ENCODE results near the gene PTCD3.

PTCD3 gene

DNA sequence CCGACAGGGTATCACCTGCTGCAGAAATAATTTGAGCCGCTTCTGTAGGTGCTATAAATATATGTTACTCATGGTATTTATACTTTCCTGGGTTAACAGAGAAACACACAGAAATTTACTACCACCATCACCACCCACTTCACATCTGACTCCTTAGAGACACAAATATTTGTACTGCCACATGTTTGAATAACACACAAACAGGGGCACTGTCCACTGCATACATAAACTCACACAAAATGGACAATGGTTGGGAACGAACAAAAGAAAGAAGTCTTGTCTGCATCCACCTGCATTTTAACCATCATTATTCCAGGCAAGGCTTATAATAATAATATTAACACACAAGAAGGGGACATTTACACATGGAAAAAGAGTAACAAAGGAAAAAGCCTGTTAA, 65.3 kb downstream of the PTCD3 start:
- no peak overlapping the region for H3K27ac ChIP-seq (ENCODE audit: low read depth, low read length)
- H3K4me1 ChIP-seq (ENCODE audit: control insufficient read depth in 1 of 2, insufficient read depth in 2 of 2, low read length in 2 of 2), result peaks cover 0 to 4% of the 10 kb centered on the region in 2 donors
- no peaks in the 10 kb centered on the region for H3K9me3 ChIP-seq (ENCODE audit: control insufficient read depth in 1 of 2, low read length in 2 of 2)
- no peaks in the 10 kb centered on the region for H3K27me3 ChIP-seq (ENCODE audit: control insufficient read depth in 1 of 2, insufficient read depth in 2 of 2, low read length in 2 of 2)
- no peak overlapping the region for H3K9ac ChIP-seq (ENCODE audit: low read depth in 1 of 2, low read length in 2 of 2)
- H3K4me3 ChIP-seq (ENCODE audit: low read depth in 1 of 2, low read length in 2 of 2), result no peak overlapping the region
- peaks cover 26 to 59% of the 10 kb centered on the region in 2 donors for H3K36me3 ChIP-seq (ENCODE audit: control insufficient read depth in 1 of 2, insufficient read depth in 2 of 2, low read length in 2 of 2)

DNA sequence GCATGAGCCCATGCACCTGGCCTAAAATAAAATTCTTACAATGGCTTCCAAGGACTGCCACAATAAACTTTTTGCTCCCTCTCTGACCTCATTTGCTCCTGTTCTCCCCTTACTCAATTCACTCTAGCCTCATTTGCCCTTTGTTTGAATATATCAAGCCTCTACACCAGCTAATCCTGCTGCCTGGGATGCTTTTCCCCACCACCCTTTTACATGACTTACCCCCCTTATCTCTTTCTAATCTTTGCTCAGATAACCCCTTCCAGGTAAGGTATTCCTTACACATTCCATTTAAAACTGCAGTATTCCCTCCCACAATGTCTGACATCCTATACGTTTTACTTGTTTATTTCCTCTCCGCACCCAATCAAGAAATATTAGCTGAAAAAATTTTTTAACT, 66.6 kb downstream of the PTCD3 start:
- no peak overlapping the region for H3K4me3 ChIP-seq (ENCODE audit: low read depth in 1 of 2, low read length in 2 of 2)
- no peaks in the 10 kb centered on the region for H3K27me3 ChIP-seq (ENCODE audit: control insufficient read depth in 1 of 2, insufficient read depth in 2 of 2, low read length in 2 of 2)
- no peaks in the 10 kb centered on the region for H3K9me3 ChIP-seq (ENCODE audit: control insufficient read depth in 1 of 2, low read length in 2 of 2)
- H3K4me1 ChIP-seq (ENCODE audit: control insufficient read depth in 1 of 2, insufficient read depth in 2 of 2, low read length in 2 of 2), result peaks cover 0 to 4% of the 10 kb centered on the region in 2 donors
- H3K27ac ChIP-seq (ENCODE audit: low read depth, low read length), result no peak overlapping the region
- no peak overlapping the region for H3K9ac ChIP-seq (ENCODE audit: low read depth in 1 of 2, low read length in 2 of 2)
- H3K36me3 ChIP-seq (ENCODE audit: control insufficient read depth in 1 of 2, insufficient read depth in 2 of 2, low read length in 2 of 2), result peaks cover 28 to 63% of the 10 kb centered on the region in 2 donors

DNA sequence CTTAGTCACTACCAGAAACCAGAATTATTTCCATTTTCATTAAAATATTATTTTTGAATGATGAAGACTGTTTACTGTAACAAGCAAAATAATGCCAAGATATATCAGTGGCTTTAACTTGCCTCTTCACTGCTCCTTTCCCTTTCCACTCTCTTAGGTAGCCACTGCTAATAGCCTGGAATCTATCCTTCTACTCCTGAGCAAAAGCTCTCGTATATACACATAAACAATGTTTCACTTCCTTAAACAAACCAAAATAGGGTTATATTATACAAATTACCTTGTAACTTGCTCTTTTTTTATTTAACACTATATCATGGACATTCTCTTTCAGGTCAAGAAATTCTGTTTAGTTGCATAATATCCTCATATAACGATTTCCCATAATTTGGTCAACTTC, 68.4 kb downstream of the PTCD3 start:
- H3K27ac ChIP-seq (ENCODE audit: low read depth, low read length), result no peak overlapping the region
- H3K9ac ChIP-seq (ENCODE audit: low read depth in 1 of 2, low read length in 2 of 2), result no peak overlapping the region
- peaks cover 22 to 63% of the 10 kb centered on the region in 2 donors for H3K36me3 ChIP-seq (ENCODE audit: control insufficient read depth in 1 of 2, insufficient read depth in 2 of 2, low read length in 2 of 2)
- peaks cover 0 to 4% of the 10 kb centered on the region in 2 donors for H3K4me1 ChIP-seq (ENCODE audit: control insufficient read depth in 1 of 2, insufficient read depth in 2 of 2, low read length in 2 of 2)
- no peak overlapping the region for H3K4me3 ChIP-seq (ENCODE audit: low read depth in 1 of 2, low read length in 2 of 2)
- no peaks in the 10 kb centered on the region for H3K9me3 ChIP-seq (ENCODE audit: control insufficient read depth in 1 of 2, low read length in 2 of 2)
- H3K27me3 ChIP-seq (ENCODE audit: control insufficient read depth in 1 of 2, insufficient read depth in 2 of 2, low read length in 2 of 2), result no peaks in the 10 kb centered on the region

DNA sequence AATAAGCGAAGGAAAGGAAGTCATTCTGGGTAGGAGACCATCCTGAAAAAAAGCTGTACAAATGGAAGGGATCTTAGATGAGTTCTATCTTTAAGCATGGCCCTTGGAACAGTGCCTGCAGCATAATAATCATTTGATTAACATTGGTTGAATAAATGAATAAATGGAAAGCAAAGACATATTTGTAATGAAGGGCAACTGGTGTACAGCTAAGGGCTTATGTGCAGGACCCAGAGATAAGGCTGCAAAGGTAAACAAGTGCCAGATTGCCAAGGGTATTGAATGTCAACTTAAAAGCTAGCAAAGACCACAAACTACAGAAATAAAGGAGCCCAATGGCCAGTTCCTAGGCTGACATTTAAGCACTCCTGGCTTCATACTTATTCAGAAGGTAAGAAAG, 69.8 kb downstream of the PTCD3 start:
- no peaks in the 10 kb centered on the region for H3K9me3 ChIP-seq (ENCODE audit: control insufficient read depth in 1 of 2, low read length in 2 of 2)
- no peak overlapping the region for H3K27ac ChIP-seq (ENCODE audit: low read depth, low read length)
- no peaks in the 10 kb centered on the region for H3K27me3 ChIP-seq (ENCODE audit: control insufficient read depth in 1 of 2, insufficient read depth in 2 of 2, low read length in 2 of 2)
- peaks cover 16 to 62% of the 10 kb centered on the region in 2 donors for H3K36me3 ChIP-seq (ENCODE audit: control insufficient read depth in 1 of 2, insufficient read depth in 2 of 2, low read length in 2 of 2)
- no peak overlapping the region for H3K4me3 ChIP-seq (ENCODE audit: low read depth in 1 of 2, low read length in 2 of 2)
- peaks cover 0 to 4% of the 10 kb centered on the region in 2 donors for H3K4me1 ChIP-seq (ENCODE audit: control insufficient read depth in 1 of 2, insufficient read depth in 2 of 2, low read length in 2 of 2)
- no peak overlapping the region for H3K9ac ChIP-seq (ENCODE audit: low read depth in 1 of 2, low read length in 2 of 2)

DNA sequence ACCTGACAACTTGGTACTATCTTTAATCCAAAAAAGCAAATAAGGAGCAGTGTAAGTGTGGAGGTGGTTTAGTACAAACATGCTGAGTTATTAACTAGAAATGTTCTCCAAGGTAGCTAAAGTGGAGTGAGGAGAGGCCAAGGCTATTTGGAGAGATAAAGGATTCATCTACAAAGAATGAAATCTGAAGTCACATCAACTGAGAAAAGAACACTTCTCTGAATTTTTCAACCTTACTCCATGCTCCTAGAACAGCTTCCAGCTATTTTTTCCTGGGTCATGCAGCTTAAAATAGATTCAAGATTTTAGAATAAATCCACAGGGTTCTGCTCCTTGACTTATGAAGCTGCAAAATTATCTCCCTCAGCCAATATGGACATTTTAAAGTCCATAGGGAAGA, 70.6 kb downstream of the PTCD3 start:
- H3K9ac ChIP-seq (ENCODE audit: low read depth in 1 of 2, low read length in 2 of 2), result no peak overlapping the region
- no peak overlapping the region for H3K27ac ChIP-seq (ENCODE audit: low read depth, low read length)
- no peaks in the 10 kb centered on the region for H3K27me3 ChIP-seq (ENCODE audit: control insufficient read depth in 1 of 2, insufficient read depth in 2 of 2, low read length in 2 of 2)
- peaks cover 11 to 58% of the 10 kb centered on the region in 2 donors for H3K36me3 ChIP-seq (ENCODE audit: control insufficient read depth in 1 of 2, insufficient read depth in 2 of 2, low read length in 2 of 2)
- no peak overlapping the region for H3K4me3 ChIP-seq (ENCODE audit: low read depth in 1 of 2, low read length in 2 of 2)
- no peaks in the 10 kb centered on the region for H3K9me3 ChIP-seq (ENCODE audit: control insufficient read depth in 1 of 2, low read length in 2 of 2)
- H3K4me1 ChIP-seq (ENCODE audit: control insufficient read depth in 1 of 2, insufficient read depth in 2 of 2, low read length in 2 of 2), result peaks cover 0 to 4% of the 10 kb centered on the region in 2 donors

DNA sequence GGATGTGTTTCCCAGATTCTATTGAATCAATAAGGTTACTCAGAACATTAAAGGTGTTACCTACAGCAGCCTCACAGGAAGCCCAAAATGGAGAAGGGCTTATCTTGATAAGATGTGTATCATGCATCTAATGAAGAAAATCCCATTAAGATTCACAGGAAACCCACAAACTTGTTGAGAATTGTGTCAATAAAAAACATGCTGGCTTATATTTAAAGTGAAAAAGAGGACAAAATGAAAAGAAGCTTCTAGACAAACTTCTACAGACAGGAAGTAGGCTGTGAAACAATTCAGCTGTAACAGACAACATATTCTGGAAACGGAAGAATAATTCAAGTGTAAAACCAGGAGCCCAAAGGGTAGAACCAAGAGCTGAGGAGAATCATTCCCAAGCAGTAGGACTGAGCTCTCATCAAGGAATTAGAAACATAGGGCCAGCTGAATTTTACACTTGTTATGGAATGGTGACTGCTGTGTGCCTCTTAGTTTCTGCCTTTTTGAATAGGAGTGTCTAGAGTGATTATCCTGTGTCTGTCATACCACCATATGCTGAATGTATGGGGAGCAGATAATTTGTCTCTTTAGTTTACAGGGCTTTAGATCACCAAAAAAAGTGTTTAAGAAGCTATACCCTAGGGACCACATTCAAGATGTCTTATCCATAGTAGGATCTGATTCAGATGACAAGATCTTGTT, 79.6 kb downstream of the PTCD3 start:
- no peaks in the 10 kb centered on the region for H3K27me3 ChIP-seq (ENCODE audit: control insufficient read depth in 1 of 2, insufficient read depth in 2 of 2, low read length in 2 of 2)
- H3K27ac ChIP-seq (ENCODE audit: low read depth, low read length), result no peak overlapping the region

DNA sequence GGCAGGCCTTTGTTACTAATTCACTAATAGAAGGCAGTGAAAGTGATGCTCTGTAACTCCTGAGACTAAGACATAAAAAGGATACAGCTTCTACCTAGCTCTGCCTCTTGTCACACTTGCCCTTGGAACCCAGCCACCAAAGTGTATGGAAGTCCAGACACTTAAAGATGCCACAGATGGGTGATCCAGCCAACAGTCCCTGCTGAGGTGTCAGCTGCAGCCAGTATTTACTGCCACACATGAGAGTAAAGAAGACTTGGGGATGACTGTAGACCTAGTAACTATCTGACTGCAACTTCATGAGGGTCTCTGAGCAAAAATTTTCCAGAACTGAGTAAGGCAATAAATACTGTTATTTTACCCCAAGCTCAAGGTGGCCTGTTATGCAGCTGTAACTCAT, 80.4 kb downstream of the PTCD3 start:
- peaks cover 0 to 8% of the 10 kb centered on the region in 2 donors for H3K36me3 ChIP-seq (ENCODE audit: control insufficient read depth in 1 of 2, insufficient read depth in 2 of 2, low read length in 2 of 2)
- H3K27me3 ChIP-seq (ENCODE audit: control insufficient read depth in 1 of 2, insufficient read depth in 2 of 2, low read length in 2 of 2), result no peaks in the 10 kb centered on the region
- peaks cover 12 to 15% of the 10 kb centered on the region in 2 donors for H3K4me1 ChIP-seq (ENCODE audit: control insufficient read depth in 1 of 2, insufficient read depth in 2 of 2, low read length in 2 of 2)
- no peaks in the 10 kb centered on the region for H3K9me3 ChIP-seq (ENCODE audit: control insufficient read depth in 1 of 2, low read length in 2 of 2)
- no peak overlapping the region for H3K27ac ChIP-seq (ENCODE audit: low read depth, low read length)
- H3K9ac ChIP-seq (ENCODE audit: low read depth in 1 of 2, low read length in 2 of 2), result no peak overlapping the region
- H3K4me3 ChIP-seq (ENCODE audit: low read depth in 1 of 2, low read length in 2 of 2), result no peak overlapping the region

More for the DNA sequence above, 79.6 kb downstream of the PTCD3 start:
- peaks cover 0 to 13% of the 10 kb centered on the region in 2 donors for H3K36me3 ChIP-seq (ENCODE audit: control insufficient read depth in 1 of 2, insufficient read depth in 2 of 2, low read length in 2 of 2)
- no peak overlapping the region for H3K4me3 ChIP-seq (ENCODE audit: low read depth in 1 of 2, low read length in 2 of 2)
- no peak overlapping the region for H3K9ac ChIP-seq (ENCODE audit: low read depth in 1 of 2, low read length in 2 of 2)
- no peaks in the 10 kb centered on the region for H3K9me3 ChIP-seq (ENCODE audit: control insufficient read depth in 1 of 2, low read length in 2 of 2)
- peaks cover 12 to 15% of the 10 kb centered on the region in 2 donors for H3K4me1 ChIP-seq (ENCODE audit: control insufficient read depth in 1 of 2, insufficient read depth in 2 of 2, low read length in 2 of 2)

DNA sequence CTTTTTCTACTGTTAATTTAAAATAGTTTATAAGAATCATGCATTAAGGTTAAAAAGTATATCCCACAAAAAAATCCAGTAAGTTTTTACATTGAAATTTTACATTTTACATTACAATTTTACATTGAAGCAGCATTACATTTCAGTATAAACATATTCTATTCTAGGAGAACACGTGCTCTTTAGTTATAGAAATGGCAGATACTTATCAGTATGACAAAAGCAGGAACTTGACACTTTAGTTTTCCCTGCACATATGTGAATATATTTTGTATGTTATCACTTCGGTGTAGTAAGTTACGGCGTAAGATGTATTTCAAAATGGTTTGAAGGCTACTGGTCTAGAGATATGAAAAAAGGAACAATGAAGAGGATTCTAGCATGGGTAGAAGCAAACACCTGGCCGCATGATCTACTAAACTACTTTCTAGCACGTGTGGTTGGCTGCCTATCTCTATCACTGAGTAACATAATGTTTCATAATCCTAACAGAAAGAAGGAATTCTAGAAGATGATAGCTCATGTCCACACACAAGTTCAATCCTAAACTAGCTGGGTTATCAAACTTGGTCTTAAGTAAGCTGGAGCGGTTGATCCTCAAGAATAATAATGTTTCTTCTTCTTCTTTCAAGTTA, 83.9 kb downstream of the PTCD3 start:
- H3K36me3 ChIP-seq (ENCODE audit: control insufficient read depth in 1 of 2, insufficient read depth in 2 of 2, low read length in 2 of 2), result peaks cover 0 to 10% of the 10 kb centered on the region in 2 donors
- H3K4me3 ChIP-seq (ENCODE audit: low read depth in 1 of 2, low read length in 2 of 2), result no peak overlapping the region
- no peak overlapping the region for H3K27ac ChIP-seq (ENCODE audit: low read depth, low read length)
- no peaks in the 10 kb centered on the region for H3K9me3 ChIP-seq (ENCODE audit: control insufficient read depth in 1 of 2, low read length in 2 of 2)
- H3K9ac ChIP-seq (ENCODE audit: low read depth in 1 of 2, low read length in 2 of 2), result no peak overlapping the region
- peaks cover 21 to 35% of the 10 kb centered on the region in 2 donors for H3K4me1 ChIP-seq (ENCODE audit: control insufficient read depth in 1 of 2, insufficient read depth in 2 of 2, low read length in 2 of 2)
- H3K27me3 ChIP-seq (ENCODE audit: control insufficient read depth in 1 of 2, insufficient read depth in 2 of 2, low read length in 2 of 2), result no peaks in the 10 kb centered on the region
